Activated T-cell treated with anti-CD3 and anti-CD28 coated beads, Interleukin-2, amount 50 U/mL, for 48 hours (primary cell): ENCODE results near the gene SLC25A14.
"Not testable (repeated sequence)": the region's sequence is repeated elsewhere in the genome, so short reads cannot be mapped to it uniquely, and the experiment has no call there.

ENCODE experiments used
- DNase-seq, 2 experiments: peaks; one replicate each; pipeline ENCODE4 v3.0.0-alpha.2; 2020

The SLC25A14 gene

GRCh38 chrX:130339408-130340222 is at the start of gene SLC25A14:
TSS of gene SLC25A14 (plus strand) at chrX:130339919. CDS start at chrX:130340279, 360 bp downstream.
- DNase-seq = peak; percentile 74 to 78

DNA sequence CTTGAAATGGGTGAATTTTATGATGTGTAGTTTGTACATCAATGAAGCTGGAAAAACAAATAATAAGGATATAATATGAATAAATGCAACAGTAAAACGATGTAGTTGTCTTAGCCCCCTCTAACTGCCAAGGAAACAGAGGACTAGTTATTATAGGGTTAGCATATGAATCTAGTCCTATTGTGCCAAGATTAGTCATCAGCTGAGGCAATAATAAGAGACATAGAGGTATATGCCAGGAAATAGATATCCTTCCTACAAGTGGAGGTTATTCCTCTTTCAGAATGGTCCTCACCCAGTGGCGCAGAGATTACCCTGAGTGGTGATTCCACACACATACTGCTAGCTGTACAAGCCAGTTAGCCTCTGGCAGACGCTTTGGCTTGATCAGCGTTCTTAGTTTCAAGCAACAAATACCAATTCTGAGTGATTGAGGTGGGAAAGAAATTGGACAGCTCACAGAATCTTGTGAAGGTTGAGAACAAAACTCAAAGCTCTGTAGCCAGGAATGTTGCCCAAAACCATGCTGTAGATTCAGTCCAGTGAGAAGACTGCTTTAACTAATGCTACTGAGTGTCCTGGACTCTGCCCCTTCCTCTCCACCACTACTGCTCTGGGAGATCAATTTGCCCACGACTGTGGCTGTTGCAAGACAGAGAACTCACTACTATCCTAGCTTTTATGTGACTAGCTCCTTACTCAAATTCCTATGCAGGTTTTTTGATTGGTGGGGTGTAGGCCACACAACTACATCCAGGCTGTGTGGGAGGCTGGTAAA is 44.0 kb upstream of the SLC25A14 start:
- DNase-seq = no peak

DNA sequence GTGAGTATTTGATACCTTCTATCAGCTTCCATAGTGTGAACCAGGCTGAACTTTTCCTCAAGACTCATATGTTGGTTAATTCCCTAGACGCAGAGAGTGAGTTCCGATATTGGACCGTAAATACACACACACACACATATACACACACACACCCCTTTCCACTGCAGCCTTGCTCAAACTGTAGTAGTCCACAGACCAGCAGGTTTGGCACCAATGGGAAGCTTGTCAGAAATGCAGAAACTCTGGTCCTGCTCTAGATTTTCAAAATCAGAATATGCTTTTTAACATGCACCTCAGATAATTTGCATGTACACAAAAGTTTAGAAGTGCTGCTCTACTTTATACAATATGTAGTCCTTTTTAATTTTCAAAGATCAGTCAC is 43.4 kb upstream of the SLC25A14 start:
- DNase-seq = no peak

DNA sequence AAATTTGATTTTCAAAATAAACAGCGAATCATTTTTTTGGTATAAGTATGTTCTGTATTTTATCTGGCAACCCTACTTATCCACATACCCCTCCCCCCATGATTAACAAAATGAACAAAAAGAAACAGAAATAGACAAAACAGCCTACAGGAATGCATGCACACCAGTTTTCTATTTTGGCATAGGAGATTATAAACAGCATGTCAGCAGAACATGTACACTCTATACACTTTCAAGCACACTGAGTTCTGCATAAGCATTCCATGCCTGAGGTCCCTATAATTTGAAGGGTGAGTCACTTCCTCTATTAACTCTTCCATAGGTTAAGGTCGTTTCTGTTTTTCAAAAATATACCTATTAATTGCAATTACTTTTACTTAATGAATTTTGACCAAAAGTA is 43.0 kb upstream of the SLC25A14 start:
- no peak for DNase-seq

GRCh38 chrX:130299279-130300009 is 40.3 kb upstream of the SLC25A14 start:
- no peak for DNase-seq

GRCh38 chrX:130300010-130300282 is 39.8 kb upstream of the SLC25A14 start:
- DNase-seq = no peak

GRCh38 chrX:130301405-130301804 is 38.3 kb upstream of the SLC25A14 start:
- DNase-seq = no peak

DNA sequence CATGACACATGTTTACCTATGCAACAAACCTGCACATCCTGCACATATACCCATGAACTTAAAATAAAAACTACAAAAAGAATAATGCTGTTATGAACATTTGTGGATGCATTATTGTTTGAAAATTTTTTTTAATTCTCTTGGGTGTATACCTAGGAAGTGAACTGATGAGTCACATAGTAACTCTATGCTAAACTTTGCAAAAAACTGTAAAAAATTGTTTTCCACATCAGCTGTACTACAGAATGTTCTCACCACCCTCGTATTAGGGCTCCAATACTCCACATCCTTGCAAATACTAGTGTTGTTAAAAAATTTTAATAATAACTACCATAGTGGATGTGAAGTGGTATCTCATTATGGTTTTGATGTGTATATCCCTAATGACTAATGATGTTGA is 37.7 kb upstream of the SLC25A14 start:
- no peak for DNase-seq

DNA sequence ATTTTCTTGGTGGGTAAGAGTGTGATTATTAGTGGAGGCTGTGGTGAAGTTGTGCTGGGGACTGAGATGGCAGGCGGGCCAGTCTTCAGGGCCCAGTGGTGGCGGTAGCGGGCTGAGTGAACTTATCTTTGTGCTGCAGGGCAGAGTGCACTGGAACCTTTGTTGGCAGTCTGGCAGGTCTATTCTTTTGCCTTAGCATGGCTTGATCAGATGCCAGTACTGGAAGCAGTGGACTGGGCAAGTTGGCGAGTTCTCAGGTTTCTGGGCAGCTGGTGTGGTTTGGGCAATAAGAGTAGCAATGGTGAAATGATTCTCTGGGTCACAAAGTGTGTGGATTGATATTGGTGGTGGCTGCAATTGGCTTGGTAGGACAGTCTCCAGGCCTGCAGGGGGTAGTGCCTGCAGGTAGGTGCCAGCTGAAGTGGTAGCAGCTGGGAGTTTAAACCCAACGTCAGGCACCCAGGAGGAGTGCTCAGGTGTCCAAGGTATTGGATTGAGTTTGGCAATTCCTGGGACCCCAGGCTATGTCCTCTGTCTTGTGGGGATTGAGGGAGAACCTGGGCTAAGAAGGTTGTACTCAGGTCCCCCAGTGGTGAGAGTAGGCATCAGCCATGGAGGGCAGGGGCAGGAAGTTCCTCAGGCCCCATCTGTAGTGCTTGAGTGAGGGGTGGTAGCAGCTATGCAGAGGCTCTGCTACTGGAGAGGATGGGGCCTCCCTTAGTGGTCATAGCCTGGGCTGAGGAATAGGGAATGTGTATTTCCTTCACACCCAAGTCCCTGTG is 34.9 kb upstream of the SLC25A14 start:
- no peak for DNase-seq

DNA sequence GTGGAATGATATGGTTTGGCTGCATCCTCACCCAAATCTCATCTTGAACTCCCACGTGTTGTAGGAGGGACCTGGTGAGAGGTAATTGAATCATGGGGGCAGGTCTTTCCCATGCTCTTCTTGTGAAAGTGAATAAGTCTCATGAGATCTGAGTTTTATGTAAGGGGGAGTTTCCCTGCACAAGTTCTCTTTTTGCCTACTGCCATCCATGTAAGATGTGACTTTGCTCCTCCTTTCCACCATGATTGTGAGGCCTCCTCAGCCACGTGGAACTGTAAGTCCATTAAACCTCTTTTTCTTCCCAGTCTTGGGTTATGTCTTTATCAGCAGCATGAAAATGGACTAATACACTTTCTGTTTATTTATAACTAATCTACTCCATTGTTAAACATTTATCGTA is 19.8 kb upstream of the SLC25A14 start:
- DNase-seq = not testable (repeated sequence)

DNA sequence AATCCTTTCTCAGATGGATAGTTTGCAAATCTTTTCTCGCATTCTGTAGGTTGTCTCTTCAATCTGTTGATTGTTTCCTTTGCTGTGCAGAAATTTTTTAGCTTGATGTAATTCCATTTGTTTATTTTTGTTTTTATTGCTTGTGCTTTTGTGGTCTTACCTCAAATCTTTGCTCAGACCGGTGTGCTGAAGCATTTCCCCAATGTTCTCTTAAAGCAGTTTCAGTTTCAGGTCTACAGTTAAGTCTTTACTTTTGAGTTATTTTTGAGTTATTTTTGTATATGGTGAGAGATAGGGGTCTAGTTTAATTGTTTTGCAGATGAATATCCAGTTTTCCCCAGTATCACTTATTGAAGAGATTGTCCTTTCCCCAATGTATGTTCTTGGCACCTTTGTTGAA is 18.2 kb upstream of the SLC25A14 start:
- DNase-seq = no peak

DNA sequence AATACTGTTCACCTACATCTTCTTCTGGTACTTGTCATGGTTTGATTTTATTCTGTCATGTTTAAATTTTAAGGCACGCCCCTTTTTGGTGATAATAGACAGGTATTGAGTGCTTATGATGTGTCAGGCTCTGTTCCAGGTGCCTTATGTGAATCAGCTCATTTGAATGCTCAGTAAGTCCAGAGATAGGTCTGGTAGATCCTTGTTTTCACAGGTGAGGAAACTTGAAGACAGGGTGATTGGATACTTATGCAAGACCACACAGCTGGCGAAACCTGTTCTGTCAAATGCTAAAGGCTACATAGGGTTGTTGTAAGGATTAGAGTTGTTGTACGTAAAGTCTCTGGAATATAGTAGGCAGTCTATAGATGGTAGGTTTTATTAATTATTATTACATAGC is 9.6 kb upstream of the SLC25A14 start:
- no peak for DNase-seq

- DNase-seq = peak; percentile 51 to 58
Measured at GRCh38 chrX:130330706-130331105, 9.0 kb upstream of the SLC25A14 start.

DNA sequence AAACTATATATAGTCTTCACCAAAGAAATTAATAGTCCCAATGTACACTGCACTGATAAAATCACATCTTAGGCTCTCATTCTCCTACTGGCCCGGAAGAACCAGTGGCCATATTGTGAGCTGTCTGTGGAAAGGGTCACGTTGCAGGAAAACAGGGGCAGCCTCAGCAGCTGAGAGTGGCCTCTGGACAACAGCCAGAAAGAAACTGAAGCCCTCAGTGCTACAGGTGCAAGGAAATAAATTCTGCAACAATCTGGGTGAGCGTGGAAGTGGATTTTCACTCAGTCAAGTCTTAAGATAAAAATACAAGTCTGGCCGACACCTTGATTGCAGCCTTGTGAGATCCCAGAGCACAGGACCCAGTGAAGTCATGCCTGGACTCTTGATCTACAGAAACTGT is 3.2 kb upstream of the SLC25A14 start:
- DNase-seq = no peak

- DNase-seq = not testable (repeated sequence)
Measured at GRCh38 chrX:130338869-130339268, 850 bp upstream of the SLC25A14 start.

GRCh38 chrX:130340271-130340670 is 552 bp downstream of the SLC25A14 start:
- DNase-seq = no peak

DNA sequence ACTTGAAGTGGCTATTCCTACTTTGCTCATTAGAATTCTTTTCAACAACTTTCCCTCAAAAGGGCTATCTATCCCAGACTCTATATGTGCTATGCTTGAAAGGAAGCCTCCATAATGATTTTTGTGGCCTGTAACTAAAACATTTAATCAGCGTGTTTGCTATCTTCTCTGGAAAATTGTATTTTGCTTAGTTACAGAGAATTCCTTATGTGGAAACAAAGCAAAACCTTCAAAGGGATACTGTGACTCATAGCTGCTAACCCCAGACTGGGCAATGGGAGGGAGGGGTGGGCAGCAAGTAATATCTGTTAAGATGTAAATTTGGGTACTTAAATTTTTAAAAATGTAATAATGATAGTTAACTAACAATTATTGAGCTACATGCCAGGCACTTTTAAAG is 3.7 kb downstream of the SLC25A14 start:
- no peak for DNase-seq

- no peak for DNase-seq
Measured at GRCh38 chrX:130347321-130347720, 7.6 kb downstream of the SLC25A14 start.

- DNase-seq = no peak
Measured at GRCh38 chrX:130351567-130351966, 11.8 kb downstream of the SLC25A14 start.

DNA sequence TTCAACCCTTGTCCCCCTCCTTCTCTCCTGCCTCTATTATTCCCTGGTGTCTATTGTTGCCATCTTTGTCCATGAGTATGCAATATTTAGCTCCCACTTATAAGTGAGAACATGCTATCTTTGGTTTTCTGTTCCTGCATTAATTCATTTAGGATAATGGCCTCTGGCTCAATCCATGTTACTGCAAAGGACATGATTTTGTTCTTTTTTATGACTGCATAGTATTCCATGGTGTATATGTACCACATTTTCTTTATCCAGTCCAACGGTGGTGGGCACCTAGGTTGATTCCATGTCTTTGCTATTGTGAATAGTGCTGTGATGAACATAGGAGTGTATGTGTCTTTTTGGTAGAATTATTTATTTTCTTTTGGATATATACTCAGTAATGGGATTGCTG is 12.3 kb downstream of the SLC25A14 start:
- not testable (repeated sequence) for DNase-seq

- no peak for DNase-seq
Measured at GRCh38 chrX:130376077-130376476, 36.4 kb downstream of the SLC25A14 start.

DNA sequence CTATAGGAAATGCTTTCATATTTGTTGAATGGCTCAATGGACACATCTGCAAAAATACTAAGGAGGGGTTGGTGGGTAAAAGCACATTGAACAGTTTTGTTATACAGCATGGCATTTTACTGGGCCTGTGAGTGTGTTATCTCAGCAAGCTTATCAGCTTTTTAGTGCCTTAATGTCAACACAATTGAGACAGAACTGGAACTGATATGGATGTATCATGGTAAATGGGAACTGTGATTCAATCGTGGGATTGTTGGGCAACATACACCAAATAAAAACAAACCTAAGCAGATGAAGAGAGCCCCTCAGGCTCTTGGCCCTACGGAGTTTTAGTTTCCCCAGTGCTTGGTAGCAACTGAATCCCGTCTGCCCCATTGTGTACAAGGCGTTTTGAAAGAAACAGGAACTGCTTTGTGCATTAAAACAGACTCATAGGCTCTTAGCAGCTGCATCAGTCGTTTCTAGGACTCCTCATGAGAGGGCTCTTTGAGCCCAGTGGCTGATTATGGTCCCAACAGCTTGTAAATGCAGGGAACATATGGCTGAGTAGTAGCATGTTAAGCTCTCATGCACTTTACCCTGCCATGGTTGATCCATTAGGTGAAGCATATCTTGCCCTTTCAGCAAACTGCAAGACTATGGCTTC is 38.4 kb downstream of the SLC25A14 start:
- no peak for DNase-seq
